ENCODE results near the gene GOLGA3. TPM values are rescaled to one million over a fixed set of nuclear protein-coding genes. Genes with fewer than 3 reads are reported as not detected.
"Not testable (repeated sequence)": the region's sequence is repeated elsewhere in the genome, so short reads cannot be mapped to it uniquely, and the experiment has no call there.

The GOLGA3 gene
- total RNA-seq, 1 donor from 2014 or later: 110 TPM

- DNase-seq (ENCODE audit: extremely low read depth, low read depth, low spot score): no peak
Observed at GRCh38 chr12:132813443-132813842, 15.2 kb downstream of the GOLGA3 start.

DNA sequence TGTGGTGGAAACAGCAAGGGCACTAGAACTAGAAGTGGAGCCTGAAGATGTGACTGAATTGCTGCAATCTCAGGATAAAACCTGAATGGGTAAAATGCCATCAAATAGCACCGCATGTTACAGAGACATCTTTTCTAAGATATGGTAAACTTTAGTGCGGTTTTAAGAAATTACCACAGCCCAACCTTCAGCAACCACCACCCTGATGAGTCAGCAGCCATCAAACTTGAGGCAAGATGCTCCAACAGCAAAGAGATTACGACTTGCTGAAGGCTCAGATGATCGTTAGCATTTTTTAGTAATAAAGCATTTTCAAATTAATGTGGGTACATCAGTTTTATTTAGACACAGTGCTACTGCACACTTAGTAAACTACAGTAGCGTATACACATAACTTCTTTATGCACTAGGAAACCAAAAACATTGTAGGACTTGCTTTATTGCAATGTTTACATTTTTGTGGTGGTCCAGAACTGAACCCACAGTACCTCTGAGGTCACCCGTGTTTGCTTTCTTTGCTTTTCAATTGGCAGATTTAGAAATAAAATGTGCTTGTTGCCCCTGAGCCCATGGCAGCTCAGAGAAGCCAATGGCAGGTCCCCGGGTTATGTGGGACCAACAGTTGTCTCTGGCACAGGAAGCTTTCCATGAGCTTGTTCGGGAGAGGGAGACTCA is 15.9 kb downstream of the GOLGA3 start:
- no peak for DNase-seq (ENCODE audit: extremely low read depth, low read depth, low spot score)

DNA sequence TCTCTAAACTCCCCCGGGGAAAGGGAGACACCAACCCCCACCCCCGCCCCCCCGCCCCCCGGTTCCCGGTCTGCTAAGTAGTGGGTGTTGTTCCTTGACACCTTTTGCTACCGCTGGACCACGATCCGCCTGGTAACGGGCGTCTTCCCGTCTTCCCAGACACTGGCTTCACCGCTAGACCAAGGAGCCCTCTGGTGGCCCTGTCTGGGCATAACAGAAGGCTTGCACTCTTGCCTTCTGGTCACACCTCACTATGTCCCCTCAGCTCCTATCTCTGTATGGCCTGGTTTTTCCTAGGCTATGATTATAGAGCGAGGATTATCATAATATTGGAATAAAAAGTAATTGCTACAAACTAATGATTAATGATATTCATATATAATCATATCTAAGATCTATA is 19.3 kb downstream of the GOLGA3 start:
- not testable (repeated sequence) for DNase-seq (ENCODE audit: extremely low read depth, low read depth, low spot score)

- no peak for DNase-seq (ENCODE audit: extremely low read depth, low read depth, low spot score)
Observed at GRCh38 chr12:132807295-132808092, 21.2 kb downstream of the GOLGA3 start.

DNA sequence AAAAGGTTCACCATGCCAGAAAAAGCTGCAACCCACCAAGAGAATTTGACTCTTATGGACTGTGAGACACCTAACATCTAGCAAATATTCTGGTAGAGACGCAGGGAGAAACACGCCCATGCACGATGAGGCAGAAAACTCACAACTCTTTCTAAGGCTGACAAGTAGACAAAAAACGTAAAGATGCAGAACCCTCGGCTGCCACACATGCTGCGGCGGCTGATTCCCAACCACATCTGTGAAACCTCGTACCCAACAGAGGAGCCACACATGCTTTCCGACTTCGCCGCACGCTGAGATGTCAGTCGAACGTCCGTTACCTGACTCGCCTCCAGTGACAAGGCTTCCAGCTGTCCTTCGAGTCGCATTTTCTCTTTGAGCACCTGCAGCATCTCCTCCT is 21.8 kb downstream of the GOLGA3 start:
- no peak for DNase-seq (ENCODE audit: extremely low read depth, low read depth, low spot score)

DNA sequence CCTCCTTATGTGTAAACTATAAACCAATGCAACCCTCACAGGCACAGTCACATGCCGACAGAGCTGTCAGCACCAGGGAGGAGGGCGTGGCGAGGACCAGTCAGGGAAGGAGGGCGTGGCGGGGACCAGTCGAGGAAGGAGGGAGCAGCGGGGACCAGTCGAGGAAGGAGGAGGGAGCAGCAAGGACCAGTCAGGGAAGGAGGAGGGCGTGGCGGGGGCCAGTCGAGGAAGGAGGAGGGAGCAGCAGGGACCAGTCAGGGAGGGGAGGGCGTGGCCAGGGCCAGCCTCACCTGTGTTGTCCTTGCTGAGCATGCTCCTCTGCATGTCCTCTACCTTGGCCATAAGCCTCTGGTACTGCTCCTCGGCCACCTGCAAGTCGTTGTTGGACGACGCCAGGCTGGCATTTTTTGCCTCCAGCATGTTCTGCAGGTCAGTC is 24.2 kb downstream of the GOLGA3 start:
- DNase-seq (ENCODE audit: extremely low read depth, low read depth, low spot score): no peak

DNA sequence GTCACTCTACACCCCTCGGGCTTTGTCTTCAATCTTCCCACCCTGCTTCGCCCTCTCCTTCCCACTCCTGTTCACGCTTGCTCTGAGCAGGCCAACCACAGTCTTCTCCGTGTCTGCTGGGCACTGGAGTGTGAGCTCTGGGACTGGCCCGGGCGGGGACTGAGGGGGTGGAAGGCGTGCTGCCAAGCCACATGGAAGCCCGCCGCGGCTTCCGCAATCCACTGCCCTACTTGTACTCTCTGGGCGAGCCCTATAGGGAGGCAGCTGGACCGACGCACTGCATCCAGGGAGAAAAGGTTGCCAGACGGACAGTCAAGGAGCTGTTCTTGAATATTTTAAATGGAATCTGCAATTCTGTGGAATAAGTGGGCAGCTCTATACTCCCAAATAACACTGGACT is 24.8 kb downstream of the GOLGA3 start:
- DNase-seq (ENCODE audit: extremely low read depth, low read depth, low spot score): no peak

DNA sequence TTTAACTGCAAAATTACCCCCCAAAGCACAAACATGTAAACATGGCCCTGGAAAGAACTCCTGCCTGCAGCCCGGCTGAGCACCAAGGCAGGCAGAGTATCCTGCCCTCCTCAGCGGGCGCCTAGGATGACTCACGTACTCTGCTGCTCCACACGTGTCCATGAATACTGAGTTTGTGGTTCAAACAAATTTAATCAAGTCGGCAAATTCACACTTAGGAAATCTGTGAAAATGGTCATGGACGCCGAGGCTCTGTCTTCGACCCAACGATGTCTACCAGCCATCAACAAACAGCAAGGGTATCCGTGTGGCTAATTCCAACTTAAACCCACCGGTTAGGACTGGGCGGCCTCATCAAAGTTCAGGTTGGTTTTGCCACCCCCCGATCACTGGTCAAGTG is 25.5 kb downstream of the GOLGA3 start:
- DNase-seq (ENCODE audit: extremely low read depth, low read depth, low spot score): no peak

- DNase-seq (ENCODE audit: extremely low read depth, low read depth, low spot score): no peak
Observed at GRCh38 chr12:132801741-132802140, 26.9 kb downstream of the GOLGA3 start.

DNA sequence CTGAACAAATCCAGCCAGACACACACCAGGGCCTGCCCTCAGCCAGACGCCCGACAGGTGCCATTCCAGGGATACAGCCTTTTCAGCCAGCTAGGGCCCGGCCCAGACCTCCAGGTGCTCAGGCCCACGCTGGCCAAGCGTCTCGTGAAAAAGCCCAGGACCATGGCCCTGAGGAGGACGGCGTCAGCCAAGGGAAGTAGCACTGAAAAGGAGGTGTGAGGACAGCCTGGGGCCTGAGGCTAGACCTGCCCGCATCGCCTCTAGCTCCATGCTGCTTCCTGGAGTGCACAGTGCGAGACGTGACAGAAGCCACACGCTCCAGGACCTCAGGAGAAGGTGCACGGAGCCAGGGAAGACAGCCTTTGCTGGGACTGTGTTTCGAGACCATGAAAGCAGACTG is 29.8 kb downstream of the GOLGA3 start:
- no peak for DNase-seq (ENCODE audit: extremely low read depth, low read depth, low spot score)

GRCh38 chr12:132797820-132798570 is 30.7 kb downstream of the GOLGA3 start:
- DNase-seq (ENCODE audit: extremely low read depth, low read depth, low spot score): no peak

GRCh38 chr12:132795847-132796246 is 32.8 kb downstream of the GOLGA3 start:
- DNase-seq (ENCODE audit: extremely low read depth, low read depth, low spot score): no peak

GRCh38 chr12:132791940-132792339 is 36.7 kb downstream of the GOLGA3 start:
- DNase-seq (ENCODE audit: extremely low read depth, low read depth, low spot score): not testable (repeated sequence)

DNA sequence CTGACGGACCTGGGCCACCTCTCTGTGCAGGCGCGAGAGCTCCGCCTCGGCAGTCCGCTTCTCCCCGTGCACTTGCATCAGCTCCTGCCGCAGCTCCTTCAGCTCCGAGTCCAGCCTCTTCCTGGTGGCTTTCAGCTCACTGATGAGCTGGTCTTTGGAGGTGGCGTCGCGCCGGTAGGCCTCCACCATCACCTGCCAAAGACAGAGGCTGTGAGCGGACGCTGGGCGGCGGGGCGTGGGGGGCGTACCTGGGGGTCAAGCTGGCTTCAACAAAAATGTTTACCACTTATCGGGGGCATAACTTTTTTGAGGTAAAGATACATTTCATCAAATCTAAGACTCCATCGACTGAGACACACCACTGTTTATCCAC is 39.6 kb downstream of the GOLGA3 start:
- no peak for DNase-seq (ENCODE audit: extremely low read depth, low read depth, low spot score)

DNA sequence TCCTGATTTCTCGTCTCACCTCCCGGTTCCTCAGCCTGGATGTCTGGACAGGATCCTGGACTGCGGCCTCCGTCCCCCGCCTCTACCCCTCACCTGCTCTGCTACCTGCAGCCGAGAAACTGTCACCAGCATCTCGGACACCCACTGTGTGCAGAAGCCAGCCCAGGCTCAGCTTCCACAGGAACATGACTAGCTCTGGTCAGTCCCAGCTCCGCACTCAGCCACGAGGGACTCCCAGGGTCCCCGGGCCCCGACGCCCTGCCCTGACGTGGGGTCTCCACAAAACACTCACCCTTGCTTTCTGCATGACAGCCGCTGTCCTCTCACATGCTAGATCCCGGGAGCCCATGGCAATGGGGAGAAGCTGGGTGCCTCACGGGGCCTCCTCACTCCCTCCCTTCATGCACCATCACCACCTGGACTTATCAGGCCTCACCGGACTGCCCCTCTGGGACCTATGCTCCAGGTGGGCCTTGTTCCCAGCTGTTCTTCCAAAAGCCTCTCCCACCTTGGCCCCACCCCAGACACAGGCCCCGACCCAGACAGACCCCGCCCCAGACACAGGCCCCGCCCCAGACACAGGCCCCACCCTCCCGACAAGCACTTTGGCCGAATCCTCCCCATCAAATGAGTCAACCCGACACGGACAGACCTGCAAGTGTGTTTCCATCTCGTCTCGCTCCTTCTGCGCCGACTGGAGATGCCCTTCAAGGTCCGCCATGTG is 40.1 kb downstream of the GOLGA3 start:
- no peak for DNase-seq (ENCODE audit: extremely low read depth, low read depth, low spot score)

DNA sequence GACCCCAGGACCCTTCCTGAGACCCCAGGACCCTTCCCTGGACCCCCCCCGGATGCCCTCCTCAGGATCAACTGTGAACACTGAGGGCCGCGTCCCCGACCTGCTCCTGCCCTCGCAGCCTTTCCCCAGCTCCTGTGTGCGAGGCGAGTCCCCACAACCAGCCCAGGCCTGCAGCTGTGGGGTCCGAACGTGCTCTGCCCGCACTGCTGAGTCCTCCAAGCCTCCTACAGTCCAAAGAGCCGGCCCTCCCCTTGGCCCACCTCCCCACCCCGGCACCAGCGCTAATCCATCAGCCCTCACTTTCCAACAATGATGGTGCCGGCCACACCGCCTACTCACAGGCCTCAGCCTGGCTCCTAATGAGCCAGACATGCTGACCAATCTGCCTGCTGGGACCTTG is 40.8 kb downstream of the GOLGA3 start:
- no peak for DNase-seq (ENCODE audit: extremely low read depth, low read depth, low spot score)

DNA sequence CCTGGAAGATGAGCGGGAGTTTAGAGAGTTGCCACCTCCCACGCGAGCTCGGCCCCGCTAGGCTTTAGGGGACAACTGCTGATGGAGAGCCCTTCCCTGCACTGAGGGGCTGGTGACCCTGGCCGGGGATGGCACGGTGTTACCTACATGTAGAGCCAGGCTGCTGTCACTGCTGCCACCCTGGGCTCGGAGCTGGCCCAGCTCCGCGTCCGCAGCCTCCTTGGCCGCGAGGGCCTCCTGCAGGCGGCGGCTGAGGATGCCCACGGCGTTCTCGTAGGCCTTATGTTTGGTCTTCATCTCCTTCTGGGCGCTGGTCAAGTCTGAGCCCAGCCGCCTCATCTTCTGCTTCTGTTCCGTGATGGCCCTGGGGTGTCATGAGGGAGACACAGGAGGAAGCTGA is 42.5 kb downstream of the GOLGA3 start:
- no peak for DNase-seq (ENCODE audit: extremely low read depth, low read depth, low spot score)

DNA sequence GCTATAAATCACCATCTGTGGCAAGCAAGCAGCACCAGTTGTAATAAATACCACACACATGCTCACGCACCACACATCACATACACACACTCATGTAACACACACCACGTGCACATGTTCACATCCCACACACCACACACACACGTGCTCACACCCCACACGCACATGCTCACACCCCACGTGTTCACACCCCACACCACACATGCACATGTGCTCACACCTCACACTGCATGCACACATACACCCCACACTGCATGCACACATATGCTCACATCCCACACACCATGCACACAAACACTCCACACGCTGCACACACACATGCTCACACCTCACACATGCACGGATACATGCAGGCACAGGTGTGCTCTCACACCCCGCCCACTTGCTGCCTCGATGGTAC is 44.1 kb downstream of the GOLGA3 start:
- DNase-seq (ENCODE audit: extremely low read depth, low read depth, low spot score): no peak

- no peak for DNase-seq (ENCODE audit: extremely low read depth, low read depth, low spot score)
Observed at GRCh38 chr12:132783917-132784531, 44.6 kb downstream of the GOLGA3 start.

GRCh38 chr12:132781938-132782337 is 46.7 kb downstream of the GOLGA3 start:
- DNase-seq (ENCODE audit: extremely low read depth, low read depth, low spot score): no peak
